Measurements from ENCODE around the gene SPTBN1. TPM values are rescaled to one million over a fixed set of nuclear protein-coding genes. Genes with fewer than 3 reads are reported as not detected.

SPTBN1 gene
- total and polyA plus RNA-seq, 2 of the 13 experiments (the other 11 are each of a cell fraction or from before 2014, with no cell fraction given) = 123 to 299 TPM

DNA sequence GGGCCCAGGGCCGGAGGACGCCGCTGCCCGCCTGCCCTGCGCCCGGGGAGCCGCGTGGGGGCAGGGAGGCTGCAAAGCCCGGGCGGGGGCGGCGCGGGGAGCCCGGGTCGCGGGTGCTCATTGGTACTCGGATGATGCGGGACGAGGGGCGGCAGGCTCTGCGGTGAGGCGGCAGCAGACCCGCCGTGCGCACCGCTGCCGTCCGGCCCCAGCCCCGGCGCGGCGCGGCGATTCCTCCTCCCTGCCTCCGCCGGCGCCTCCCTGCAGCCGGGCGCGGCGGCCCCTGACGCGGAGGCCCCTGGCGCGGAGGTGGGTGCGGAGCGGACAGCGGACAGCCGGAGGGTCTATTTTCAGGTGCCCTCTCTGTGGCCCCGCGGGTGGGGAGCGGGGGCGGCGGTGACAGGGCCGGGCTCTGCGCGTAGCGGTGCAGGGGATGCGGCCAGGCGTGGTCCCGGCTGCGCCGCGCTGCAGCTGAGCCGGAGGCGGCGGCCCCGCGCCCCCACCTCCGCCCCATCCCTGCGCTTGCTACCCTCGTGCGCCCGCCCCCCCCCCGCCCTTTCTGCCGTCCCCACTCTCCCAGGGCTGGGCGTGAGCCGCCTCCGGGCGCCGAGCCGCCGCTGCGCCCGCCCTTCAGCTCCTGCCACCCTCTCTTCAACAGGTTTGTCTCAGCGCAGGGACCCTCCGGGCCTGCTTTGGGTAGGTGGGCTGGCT is 640 bp downstream of the SPTBN1 start (continued):
- TF ChIP-seq ZNF678 (CRISPR knock-in tag; IDR thresholded peaks at IDR 0.05) (no peak), NR2C2 (CRISPR knock-in tag; IDR thresholded peaks at IDR 0.05; ENCODE audit: borderline replicate concordance) (no peak), ZNF839 (CRISPR knock-in tag; IDR thresholded peaks at IDR 0.05; ENCODE audit: borderline replicate concordance) (no peak; the same call in 1 of the 2 replicates), SIX1 (CRISPR knock-in tag; IDR thresholded peaks at IDR 0.05; ENCODE audit: borderline replicate concordance) (no peak), ZMYM4 (CRISPR knock-in tag; IDR thresholded peaks at IDR 0.05) (no peak; the same call in 1 of the 2 replicates), HNRNPH1 (optimal IDR thresholded peaks at IDR 0.05; ENCODE audit: low read depth, low read length) (no peak), HOXA3 (CRISPR knock-in tag; IDR thresholded peaks at IDR 0.05) (peak; percentile 18; the same call in 1 of the 2 replicates)
- TF ChIP-seq, protein P1, sequence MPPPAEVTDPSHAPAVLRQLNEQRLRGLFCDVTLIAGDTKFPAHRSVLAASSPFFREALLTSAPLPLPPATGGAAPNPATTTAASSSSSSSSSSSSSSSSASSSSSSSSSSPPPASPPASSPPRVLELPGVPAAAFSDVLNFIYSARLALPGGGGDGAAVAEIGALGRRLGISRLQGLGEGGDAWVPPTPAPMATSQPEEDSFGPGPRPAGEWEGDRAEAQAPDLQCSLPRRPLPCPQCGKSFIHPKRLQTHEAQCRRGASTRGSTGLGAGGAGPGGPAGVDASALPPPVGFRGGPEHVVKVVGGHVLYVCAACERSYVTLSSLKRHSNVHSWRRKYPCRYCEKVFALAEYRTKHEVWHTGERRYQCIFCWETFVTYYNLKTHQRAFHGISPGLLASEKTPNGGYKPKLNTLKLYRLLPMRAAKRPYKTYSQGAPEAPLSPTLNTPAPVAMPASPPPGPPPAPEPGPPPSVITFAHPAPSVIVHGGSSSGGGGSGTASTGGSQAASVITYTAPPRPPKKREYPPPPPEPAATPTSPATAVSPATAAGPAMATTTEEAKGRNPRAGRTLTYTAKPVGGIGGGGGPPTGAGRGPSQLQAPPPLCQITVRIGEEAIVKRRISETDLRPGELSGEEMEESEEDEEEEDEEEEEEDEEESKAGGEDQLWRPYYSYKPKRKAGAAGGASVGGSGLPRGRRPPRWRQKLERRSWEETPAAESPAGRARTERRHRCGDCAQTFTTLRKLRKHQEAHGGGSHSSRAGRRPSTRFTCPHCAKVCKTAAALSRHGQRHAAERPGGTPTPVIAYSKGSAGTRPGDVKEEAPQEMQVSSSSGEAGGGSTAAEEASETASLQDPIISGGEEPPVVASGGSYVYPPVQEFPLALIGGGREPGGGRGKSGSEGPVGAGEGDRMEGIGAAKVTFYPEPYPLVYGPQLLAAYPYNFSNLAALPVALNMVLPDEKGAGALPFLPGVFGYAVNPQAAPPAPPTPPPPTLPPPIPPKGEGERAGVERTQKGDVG (CRISPR knock-in tag; IDR thresholded peaks at IDR 0.05; ENCODE audit: borderline replicate concordance) = 0 out of 2 replicates have a peak, but pooled peaks have one; percentile 12
- TF ChIP-seq, protein P2, sequence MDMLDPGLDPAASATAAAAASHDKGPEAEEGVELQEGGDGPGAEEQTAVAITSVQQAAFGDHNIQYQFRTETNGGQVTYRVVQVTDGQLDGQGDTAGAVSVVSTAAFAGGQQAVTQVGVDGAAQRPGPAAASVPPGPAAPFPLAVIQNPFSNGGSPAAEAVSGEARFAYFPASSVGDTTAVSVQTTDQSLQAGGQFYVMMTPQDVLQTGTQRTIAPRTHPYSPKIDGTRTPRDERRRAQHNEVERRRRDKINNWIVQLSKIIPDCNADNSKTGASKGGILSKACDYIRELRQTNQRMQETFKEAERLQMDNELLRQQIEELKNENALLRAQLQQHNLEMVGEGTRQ (IDR thresholded peaks at IDR 0.05; ENCODE audit: low read depth, low read length) = no peak
- TF ChIP-seq, protein P2 (CRISPR knock-in tag; IDR thresholded peaks at IDR 0.05; ENCODE audit: borderline replicate concordance) = no peak
- TF ChIP-seq, protein P3, sequence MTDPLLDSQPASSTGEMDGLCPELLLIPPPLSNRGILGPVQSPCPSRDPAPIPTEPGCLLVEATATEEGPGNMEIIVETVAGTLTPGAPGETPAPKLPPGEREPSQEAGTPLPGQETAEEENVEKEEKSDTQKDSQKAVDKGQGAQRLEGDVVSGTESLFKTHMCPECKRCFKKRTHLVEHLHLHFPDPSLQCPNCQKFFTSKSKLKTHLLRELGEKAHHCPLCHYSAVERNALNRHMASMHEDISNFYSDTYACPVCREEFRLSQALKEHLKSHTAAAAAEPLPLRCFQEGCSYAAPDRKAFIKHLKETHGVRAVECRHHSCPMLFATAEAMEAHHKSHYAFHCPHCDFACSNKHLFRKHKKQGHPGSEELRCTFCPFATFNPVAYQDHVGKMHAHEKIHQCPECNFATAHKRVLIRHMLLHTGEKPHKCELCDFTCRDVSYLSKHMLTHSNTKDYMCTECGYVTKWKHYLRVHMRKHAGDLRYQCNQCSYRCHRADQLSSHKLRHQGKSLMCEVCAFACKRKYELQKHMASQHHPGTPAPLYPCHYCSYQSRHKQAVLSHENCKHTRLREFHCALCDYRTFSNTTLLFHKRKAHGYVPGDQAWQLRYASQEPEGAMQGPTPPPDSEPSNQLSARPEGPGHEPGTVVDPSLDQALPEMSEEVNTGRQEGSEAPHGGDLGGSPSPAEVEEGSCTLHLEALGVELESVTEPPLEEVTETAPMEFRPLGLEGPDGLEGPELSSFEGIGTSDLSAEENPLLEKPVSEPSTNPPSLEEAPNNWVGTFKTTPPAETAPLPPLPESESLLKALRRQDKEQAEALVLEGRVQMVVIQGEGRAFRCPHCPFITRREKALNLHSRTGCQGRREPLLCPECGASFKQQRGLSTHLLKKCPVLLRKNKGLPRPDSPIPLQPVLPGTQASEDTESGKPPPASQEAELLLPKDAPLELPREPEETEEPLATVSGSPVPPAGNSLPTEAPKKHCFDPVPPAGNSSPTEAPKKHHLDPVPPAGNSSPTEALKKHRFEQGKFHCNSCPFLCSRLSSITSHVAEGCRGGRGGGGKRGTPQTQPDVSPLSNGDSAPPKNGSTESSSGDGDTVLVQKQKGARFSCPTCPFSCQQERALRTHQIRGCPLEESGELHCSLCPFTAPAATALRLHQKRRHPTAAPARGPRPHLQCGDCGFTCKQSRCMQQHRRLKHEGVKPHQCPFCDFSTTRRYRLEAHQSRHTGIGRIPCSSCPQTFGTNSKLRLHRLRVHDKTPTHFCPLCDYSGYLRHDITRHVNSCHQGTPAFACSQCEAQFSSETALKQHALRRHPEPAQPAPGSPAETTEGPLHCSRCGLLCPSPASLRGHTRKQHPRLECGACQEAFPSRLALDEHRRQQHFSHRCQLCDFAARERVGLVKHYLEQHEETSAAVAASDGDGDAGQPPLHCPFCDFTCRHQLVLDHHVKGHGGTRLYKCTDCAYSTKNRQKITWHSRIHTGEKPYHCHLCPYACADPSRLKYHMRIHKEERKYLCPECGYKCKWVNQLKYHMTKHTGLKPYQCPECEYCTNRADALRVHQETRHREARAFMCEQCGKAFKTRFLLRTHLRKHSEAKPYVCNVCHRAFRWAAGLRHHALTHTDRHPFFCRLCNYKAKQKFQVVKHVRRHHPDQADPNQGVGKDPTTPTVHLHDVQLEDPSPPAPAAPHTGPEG (CRISPR knock-in tag; IDR thresholded peaks at IDR 0.05) = no peak
- TF ChIP-seq, protein P4, sequence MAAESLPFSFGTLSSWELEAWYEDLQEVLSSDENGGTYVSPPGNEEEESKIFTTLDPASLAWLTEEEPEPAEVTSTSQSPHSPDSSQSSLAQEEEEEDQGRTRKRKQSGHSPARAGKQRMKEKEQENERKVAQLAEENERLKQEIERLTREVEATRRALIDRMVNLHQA (CRISPR knock-in tag; IDR thresholded peaks at IDR 0.05) = no peak
- TF ChIP-seq, protein P5, sequence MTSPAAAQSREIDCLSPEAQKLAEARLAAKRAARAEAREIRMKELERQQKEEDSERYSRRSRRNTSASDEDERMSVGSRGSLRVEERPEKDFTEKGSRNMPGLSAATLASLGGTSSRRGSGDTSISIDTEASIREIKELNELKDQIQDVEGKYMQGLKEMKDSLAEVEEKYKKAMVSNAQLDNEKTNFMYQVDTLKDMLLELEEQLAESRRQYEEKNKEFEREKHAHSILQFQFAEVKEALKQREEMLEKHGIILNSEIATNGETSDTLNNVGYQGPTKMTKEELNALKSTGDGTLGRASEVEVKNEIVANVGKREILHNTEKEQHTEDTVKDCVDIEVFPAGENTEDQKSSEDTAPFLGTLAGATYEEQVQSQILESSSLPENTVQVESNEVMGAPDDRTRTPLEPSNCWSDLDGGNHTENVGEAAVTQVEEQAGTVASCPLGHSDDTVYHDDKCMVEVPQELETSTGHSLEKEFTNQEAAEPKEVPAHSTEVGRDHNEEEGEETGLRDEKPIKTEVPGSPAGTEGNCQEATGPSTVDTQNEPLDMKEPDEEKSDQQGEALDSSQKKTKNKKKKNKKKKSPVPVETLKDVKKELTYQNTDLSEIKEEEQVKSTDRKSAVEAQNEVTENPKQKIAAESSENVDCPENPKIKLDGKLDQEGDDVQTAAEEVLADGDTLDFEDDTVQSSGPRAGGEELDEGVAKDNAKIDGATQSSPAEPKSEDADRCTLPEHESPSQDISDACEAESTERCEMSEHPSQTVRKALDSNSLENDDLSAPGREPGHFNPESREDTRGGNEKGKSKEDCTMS (CRISPR knock-in tag; conservative IDR thresholded peaks at IDR 0.05) = no peak
